Measurements from ENCODE around the gene TMEM185B.

Gene TMEM185B

DNA sequence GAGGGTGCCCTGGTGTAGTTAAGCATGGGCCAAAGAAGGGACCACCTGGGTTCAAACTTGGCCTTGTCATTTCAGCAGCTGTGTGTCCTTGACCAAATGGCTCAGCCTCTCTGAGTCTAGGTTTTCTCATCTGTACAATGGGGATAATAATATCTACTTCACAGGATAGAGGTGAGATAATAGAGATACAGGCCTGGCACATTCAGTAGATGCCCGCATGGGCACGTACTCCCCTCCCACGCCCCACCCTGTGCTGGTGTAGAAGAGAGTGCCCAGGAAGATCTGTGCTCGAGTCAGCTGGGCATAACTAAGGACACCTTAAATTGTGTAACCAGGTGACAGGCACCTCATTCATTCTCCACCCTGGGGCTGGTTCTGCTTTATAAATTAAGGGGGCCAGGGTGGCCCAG, 8.4 kb upstream of the TMEM185B start:
- DNase-seq (peak; percentile 66), ATAC-seq (peak; percentile 29)

DNA sequence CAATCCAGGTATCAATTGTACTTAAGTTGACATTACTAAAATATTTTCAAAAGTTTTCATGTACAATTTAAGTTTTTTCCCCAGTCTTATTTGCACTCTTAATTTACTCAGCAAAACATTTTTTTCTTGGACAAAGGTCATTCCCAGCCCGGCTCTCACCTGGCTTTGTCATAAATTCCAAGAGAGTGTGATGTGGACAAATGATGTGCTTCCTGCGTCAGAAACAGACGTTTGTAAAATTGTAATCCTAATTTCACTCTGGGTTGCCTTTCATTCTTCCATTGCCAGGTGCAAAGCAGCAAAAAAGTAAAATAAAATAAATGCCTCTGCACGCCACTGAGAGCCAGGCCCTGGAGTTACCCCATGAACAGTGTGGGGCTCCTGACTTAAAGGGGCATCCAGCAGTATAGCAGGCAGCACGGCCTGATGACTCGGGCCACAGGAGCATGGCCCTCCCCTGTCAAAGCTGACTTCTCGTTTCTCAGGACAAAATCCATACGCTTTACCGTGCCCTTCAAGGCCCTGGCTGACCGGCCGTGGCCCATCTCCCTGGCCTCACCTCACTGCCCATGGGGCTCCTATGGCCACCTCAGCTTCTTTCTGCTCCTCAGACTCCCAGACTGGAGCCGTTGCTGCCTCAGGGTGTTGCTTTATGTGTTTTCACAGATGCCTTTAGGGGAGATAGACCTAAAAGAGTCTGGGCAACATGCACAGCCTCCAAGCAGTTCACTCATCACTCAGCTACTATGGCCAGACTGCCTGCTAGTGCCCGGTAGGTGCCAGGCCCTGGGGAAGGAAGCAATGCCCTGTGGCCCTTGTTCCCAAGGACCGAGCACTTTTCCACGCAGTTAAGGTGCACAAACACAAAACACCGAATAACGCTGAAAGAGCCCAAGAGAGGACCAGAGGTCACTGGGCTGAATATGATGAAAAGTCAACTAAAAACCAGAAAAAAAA, 7.6 kb upstream of the TMEM185B start:
- DNase-seq, result no peak

DNA sequence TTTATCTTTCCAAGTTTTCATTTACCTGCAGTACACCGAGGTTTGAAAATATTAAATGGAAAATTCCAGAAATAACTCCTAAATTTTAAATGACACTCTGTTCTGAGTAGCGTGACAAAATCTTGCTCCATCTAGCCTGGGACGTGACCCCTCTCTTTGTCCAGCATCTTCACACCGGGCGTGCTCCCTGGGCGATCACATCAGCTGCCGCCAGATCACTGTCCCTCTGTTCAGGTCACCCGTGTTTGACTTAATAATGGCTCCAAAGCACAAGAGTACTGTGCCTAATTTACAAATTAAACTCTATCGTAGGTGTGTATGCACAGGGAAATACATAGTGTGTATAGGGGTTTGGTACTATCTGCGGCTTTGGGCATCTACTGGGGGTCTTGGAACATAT, 6.1 kb upstream of the TMEM185B start:
- ATAC-seq, result no peak
- no peak for DNase-seq

More for the DNA sequence above, 7.6 kb upstream of the TMEM185B start:
- ATAC-seq, result no peak

GRCh38 chr2:120228503-120228902, 5.3 kb upstream of the TMEM185B start:
- no peak for DNase-seq
- ATAC-seq, result no peak

DNA sequence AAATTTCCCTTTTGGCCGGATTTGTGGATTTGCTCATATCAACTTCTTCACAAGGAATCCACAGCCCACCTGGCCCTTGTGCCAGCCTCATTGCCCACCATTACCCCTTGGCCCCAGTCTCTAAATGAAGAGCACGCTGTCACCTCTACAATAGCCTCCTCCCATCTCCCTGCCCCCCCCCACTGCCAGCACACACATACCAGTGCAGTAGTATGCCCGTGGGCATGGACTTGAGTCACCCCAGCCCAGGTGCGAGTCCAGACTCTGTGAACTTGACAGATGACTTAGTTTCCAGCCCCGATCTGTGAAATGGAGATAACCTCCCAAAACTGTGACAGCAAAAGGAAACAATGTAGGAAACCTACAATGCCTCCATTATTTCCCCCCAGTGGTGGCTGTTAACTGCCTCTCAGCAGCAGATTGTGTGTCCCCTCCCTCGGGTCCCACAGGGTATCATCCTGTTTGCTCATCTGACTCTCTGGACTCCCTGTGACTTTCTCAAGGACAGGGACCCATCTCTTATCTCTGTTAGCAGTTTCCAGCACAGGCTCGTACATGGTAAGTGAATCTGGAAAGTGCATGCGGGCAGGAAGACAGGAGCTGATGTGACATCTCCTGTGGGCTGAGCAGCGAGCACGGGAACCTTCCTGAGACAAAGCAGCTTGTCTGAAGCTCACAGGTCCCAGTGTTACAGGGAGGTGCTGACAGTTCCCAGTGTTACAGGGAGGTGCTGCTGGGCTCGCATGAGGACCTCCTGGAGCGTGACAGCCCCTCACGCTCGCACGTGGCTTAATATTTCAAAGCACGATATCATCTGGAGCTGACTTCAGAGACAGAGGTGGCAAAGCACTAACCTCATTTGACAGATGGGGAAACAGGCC, 4.2 kb upstream of the TMEM185B start:
- ATAC-seq (no peak), DNase-seq (peak; percentile 42)

- DNase-seq, result no peak
Measured at GRCh38 chr2:120226316-120226715, 3.1 kb upstream of the TMEM185B start.

GRCh38 chr2:120225549-120226065, 2.4 kb upstream of the TMEM185B start:
- no peak for DNase-seq
- ATAC-seq, result no peak

More at GRCh38 chr2:120226316-120226715, 3.1 kb upstream of the TMEM185B start:
- no peak for ATAC-seq

DNA sequence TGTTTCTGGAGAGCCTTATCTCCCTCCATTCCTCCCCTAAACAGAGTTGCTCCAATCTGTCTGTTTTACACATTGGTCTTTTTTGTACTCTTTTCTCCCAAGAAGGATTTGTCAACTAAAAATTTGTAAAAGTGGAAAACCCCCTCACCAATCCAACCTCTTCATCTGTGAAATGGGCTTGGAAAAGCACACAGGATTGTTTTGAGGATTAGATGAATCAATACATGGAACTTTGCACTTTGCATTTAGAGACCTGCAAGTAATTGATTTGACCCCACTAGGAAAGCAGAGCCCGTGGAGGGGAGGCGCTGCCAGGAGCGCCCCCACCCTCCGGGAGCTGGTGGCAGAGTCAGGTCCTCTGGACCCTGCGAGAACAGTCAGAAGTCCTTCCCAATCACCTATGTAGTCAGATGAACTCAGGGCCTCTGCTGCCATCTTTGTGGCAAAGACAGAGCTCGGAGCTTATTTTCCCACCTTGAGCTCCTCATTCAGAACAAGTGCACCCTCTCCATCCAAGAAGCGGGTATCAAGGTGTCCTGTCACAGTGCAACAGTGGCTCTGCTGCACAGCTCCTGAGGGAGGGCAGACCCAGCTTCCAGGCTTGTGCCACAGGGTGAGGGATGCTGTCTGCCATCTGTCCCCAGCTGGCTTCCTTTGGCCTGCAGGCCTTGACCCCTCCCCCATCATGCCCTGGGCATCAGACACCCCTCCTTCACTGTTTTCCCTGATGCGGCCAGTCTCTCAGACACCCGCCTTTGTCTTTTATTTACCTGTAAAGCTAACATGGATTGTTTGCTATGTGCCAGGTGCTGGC, 1.7 kb upstream of the TMEM185B start:
- ATAC-seq (no peak), DNase-seq (no peak)

DNA sequence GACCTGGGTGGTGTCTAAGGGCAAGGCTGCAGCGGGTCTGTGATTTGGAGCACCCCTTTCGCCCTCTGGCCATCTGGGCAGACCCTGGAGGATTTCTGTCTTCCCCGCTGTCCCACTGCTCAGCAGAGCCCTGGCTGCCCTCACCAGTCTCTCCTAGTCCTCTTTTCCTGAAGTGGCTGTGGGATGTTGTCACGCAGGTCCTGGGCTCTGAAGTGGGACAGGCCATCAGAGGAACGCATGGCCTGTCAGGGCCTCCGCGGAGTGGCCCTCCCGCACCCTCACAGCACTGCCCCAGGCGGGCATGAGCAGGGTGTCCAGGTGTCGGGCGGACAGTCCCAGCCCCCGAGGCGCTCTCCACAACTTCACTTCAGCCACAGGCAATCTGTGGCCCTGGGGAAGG, 1.1 kb upstream of the TMEM185B start:
- DNase-seq (no peak), ATAC-seq (no peak)

DNA sequence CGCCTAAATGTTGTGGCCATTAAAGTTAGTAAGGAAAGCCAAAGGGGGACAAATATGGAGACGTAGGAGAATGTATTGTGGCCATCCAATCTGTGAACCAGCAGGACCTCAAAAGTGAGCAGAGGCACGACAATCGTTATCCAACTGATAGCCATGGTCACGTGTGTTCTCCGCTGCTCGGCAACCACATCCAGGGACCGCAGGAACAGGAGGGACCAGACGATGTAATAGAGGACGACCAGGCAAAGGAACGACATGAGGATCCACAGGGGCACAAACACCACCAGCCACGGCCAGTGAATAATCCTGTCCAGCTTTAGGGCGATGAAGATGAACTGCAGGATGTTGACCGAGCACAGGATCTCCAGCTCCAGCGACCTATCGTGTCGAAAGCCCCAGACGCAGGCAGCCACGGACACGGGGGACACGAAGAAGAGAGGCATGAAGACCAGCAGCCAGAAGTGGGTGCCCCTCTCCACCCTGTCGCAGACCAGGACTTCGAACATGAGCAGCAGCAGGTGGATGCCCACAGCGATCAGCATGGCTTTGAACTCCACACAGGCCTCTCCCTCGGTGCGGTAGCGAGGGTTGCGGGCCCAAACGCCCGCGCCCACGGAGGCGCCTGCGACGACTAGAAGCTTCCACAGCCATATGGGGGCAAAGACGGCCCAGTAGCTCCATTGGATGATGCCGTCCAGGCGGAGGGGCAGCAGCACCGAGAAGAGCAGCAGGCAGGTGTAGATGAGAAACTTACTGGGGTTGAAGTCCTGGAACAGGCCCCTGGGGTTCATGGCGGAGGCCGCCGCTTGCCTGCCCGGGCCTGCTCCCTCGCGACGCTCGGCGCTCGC, 790 bp downstream of the TMEM185B start:
- ATAC-seq, result no peak

DNA sequence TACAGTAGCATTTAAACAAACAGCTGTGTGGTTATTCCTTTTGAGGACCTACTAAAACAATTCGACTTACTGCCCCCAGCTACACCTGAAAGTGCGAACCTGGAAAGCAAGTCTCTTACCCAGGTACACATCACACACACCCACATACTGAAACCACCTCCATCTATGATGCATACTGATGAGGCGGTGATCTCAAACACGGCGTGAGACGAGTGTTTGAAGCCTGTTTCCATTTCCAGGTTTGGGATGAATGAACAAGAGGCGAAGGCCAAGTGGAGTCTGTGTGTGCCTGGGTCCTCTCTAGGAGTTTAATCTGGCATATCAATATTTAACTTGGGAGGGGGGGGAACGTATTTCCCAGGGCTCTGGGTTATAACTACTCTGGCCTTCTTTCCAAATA, 1.6 kb downstream of the TMEM185B start:
- DNase-seq, result no peak

More for the DNA sequence above, 790 bp downstream of the TMEM185B start:
- no peak for DNase-seq

DNA sequence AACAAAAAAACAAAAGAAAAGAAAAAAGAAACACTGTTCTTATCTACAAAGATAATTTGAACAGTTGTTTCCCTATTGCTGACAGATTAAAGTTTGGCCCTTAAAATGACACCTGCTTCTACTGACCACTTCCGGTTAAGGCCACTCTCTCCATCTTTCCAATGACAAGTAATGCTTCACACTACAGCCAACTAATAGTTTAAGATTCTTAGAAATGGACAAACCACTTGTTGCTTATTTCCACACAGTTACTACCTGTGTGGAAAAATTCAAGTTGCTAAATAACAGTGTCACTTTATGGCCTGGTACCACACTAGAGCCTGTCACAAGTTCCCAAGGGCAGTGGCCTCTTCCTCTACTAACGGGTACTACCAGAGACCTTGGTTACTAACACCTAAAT, 2.4 kb downstream of the TMEM185B start:
- DNase-seq (no peak), ATAC-seq (no peak)

More for the DNA sequence above, 1.6 kb downstream of the TMEM185B start:
- no peak for ATAC-seq

DNA sequence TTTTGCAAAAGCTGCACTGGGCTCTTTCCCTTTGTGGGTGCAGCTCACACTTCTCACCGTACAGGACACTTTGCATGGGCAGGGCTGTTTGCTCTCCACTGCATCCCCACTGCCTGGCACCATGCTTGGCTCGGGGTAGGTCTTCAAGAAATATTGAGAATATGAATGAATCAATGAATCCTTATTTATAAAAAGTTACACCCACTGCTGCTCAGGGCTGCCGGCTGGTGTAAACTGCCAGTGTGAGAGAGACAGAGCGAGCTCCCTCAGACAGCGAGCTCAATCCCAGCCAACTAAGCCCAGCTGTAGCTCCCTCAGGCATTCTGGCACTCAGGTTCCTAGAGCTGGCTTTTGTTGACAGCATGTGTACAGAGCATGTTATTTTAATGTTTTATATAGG, 3.4 kb downstream of the TMEM185B start:
- no peak for DNase-seq

DNA sequence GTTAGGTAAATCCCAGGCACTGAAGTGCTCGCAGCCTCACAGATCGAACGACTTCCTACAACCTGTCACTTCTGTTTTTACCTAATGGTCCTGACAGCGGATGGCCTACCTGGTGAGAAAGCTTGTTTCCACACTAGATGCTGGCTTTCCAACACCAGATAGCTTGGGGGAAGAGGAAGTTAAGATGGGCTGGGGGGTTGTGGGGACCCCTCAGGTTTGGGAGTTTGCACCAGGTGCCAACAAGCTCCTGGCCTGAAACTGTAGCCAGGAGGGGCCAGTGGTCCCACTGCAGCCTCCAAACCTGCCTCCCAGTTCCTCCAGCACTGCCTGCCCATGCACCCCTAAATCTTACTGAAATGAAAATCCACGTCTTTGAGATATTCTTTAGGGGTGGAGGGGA, 3.9 kb downstream of the TMEM185B start:
- no peak for DNase-seq
- no peak for ATAC-seq

More for the DNA sequence above, 3.4 kb downstream of the TMEM185B start:
- no peak for ATAC-seq

GRCh38 chr2:120218181-120218580, 5.0 kb downstream of the TMEM185B start:
- ATAC-seq, result no peak
- no peak for DNase-seq

- ATAC-seq (peak; percentile 14), DNase-seq (no peak)
Measured at GRCh38 chr2:120210270-120210693, 12.9 kb downstream of the TMEM185B start.

GRCh38 chr2:120209427-120210269, 13.6 kb downstream of the TMEM185B start:
- DNase-seq, result no peak
- ATAC-seq, result no peak

GRCh38 chr2:120208381-120209353, 14.5 kb downstream of the TMEM185B start:
- ATAC-seq, result no peak

More at GRCh38 chr2:120208381-120209353, 14.5 kb downstream of the TMEM185B start:
- DNase-seq, result no peak

Data from stimulated activated naive CD8-positive, alpha-beta T cell treated with anti-CD3 and anti-CD28 coated beads, Interleukin-15, Interleukin-2, amounts not matched to agents 100 U/mL and 50 U/mL, for 24 hours (primary cell).